ENCODE measurements around the gene WDR73. TPM values are rescaled to one million over a fixed set of nuclear protein-coding genes. Genes with fewer than 3 reads are reported as not detected.

The WDR73 gene
- total RNA-seq, 4 donors from 2014 or later: 14.4 to 54.3 (median 39.3) TPM

GRCh38 chr15:84654689-84655453, 788 bp upstream of the WDR73 start:
- Histone ChIP-seq H3K4me1 (peaks cover 5 to 21% of the 10 kb centered on the region in 2 donors), H3K9me3 (no peaks in the 10 kb centered on the region), H3K27me3 (no peaks in the 10 kb centered on the region), H3K36me3 (no peaks in the 10 kb centered on the region), H3K27ac (peak overlapping the region; percentile 89), H3K4me3 (peak overlapping the region; percentile 85 to 89)
- peak; percentile 21 to 49 (median 40) for TF ChIP-seq CTCF (IDR thresholded peaks at IDR 0.05)
- TF ChIP-seq POLR2A (IDR thresholded peaks at IDR 0.05): no peak
- intact Hi-C loops (cut with DNase I; ENCODE audit: low total_unique reads): loop anchor here (10.0 kb wide), 2 partner anchors 50 to 270 kb away; partner anchors contain the start of gene ZSCAN2
- peak; percentile 65 to 70 for DNase-seq

GRCh38 chr15:84653584-84653909, 536 bp downstream of the WDR73 start:
- TF ChIP-seq POLR2A (IDR thresholded peaks at IDR 0.05) (no peak), CTCF (IDR thresholded peaks at IDR 0.05) (no peak)
- H3K4me3 ChIP-seq: peak overlapping the region; percentile 85 to 89
- H3K27me3 ChIP-seq: no peaks in the 10 kb centered on the region
- intact Hi-C loops (cut with DNase I; ENCODE audit: low total_unique reads): loop anchor here (10.0 kb wide), 2 partner anchors 49 to 271 kb away; partner anchors contain the start of gene ZSCAN2
- H3K27ac ChIP-seq: peak overlapping the region; percentile 89
- no peaks in the 10 kb centered on the region for H3K9me3 ChIP-seq
- no peak for DNase-seq
- peaks cover 5 to 21% of the 10 kb centered on the region in 2 donors for H3K4me1 ChIP-seq
- no peaks in the 10 kb centered on the region for H3K36me3 ChIP-seq

GRCh38 chr15:84649706-84650105, 4.4 kb downstream of the WDR73 start:
- intact Hi-C loops (cut with DNase I; ENCODE audit: low total_unique reads): loop anchor here (10.0 kb wide), 2 partner anchors 45 to 275 kb away; partner anchors contain the start of gene ZSCAN2
- Histone ChIP-seq H3K27ac (no peak overlapping the region), H3K4me3 (no peak overlapping the region)

GRCh38 chr15:84648539-84648938, 5.5 kb downstream of the WDR73 start:
- no peak for DNase-seq
- no peak overlapping the region for H3K27ac ChIP-seq
- no peak for TF ChIP-seq POLR2A (IDR thresholded peaks at IDR 0.05)
- intact Hi-C loops (cut with DNase I; ENCODE audit: low total_unique reads): no loop called here
- H3K4me1 ChIP-seq: peaks cover 5 to 11% of the 10 kb centered on the region in 2 donors
- no peak overlapping the region for H3K4me3 ChIP-seq
- H3K36me3 ChIP-seq: no peaks in the 10 kb centered on the region
- H3K27me3 ChIP-seq: no peaks in the 10 kb centered on the region
- H3K9me3 ChIP-seq: no peaks in the 10 kb centered on the region

More at GRCh38 chr15:84649706-84650105, 4.4 kb downstream of the WDR73 start:
- Histone ChIP-seq H3K27me3 (no peaks in the 10 kb centered on the region), H3K36me3 (no peaks in the 10 kb centered on the region), H3K9me3 (no peaks in the 10 kb centered on the region), H3K4me1 (peaks cover 5 to 12% of the 10 kb centered on the region in 2 donors)
- no peak for DNase-seq
- TF ChIP-seq POLR2A (IDR thresholded peaks at IDR 0.05): no peak
- no peak for TF ChIP-seq CTCF (IDR thresholded peaks at IDR 0.05)

GRCh38 chr15:84647726-84648125, 6.4 kb downstream of the WDR73 start:
- Histone ChIP-seq H3K36me3 (no peaks in the 10 kb centered on the region), H3K4me1 (peaks cover 3% of the 10 kb centered on the region in 2 donors), H3K4me3 (no peak overlapping the region), H3K27ac (no peak overlapping the region), H3K9me3 (no peaks in the 10 kb centered on the region), H3K27me3 (no peaks in the 10 kb centered on the region)
- intact Hi-C loops (cut with DNase I; ENCODE audit: low total_unique reads): no loop called here
- no peak for DNase-seq
- TF ChIP-seq CTCF (IDR thresholded peaks at IDR 0.05) (no peak), POLR2A (IDR thresholded peaks at IDR 0.05) (no peak)

All from uterus (tissue), 4 donors.